Astrocyte (in vitro differentiated cells and primary cell): ENCODE results near the gene PCYT1A. TPM values are rescaled to one million over a fixed set of nuclear protein-coding genes. Genes with fewer than 3 reads are reported as not detected.

Experiments
- DNase-seq: peaks from one replicate; pipeline ENCODE4 v3.0.0-alpha.2; 2010; ENCODE audit warnings: low read depth
- FAIRE-seq: peaks from 2 replicates; lab custom pipeline; 2011; peaks lifted over from hg19 to GRCh38; lab: Jason Lieb, UNC
- H2AFZ ChIP-seq: 2 replicates; pipeline ENCODE4 v1.6.0; 2012; ENCODE audit warnings: low read depth, low read length, inconsistent platforms
- H3K27ac ChIP-seq: 2 replicates; pipeline ENCODE4 v1.5.1; 2011; ENCODE audit warnings: low read depth, low read length, inconsistent platforms
- H3K27me3 ChIP-seq: 2 replicates; pipeline ENCODE4 v1.6.0; 2011; ENCODE audit warnings: low read length, inconsistent platforms; ENCODE audit not compliant: insufficient read depth
- H3K36me3 ChIP-seq: 2 replicates; pipeline ENCODE4 v1.5.1; 2011; ENCODE audit warnings: low read length, inconsistent platforms; ENCODE audit not compliant: insufficient read depth
- H3K4me1 ChIP-seq: 2 replicates; pipeline ENCODE4 v1.5.1; 2011; ENCODE audit warnings: low read length, inconsistent platforms; ENCODE audit not compliant: insufficient read depth
- H3K4me2 ChIP-seq: 2 replicates; pipeline ENCODE4 v1.6.0; 2012; ENCODE audit warnings: low read length, inconsistent platforms
- H3K4me3 ChIP-seq: 2 replicates; pipeline ENCODE4 v1.5.1; 2011; ENCODE audit warnings: low read depth, mild to moderate bottlenecking, low read length, inconsistent platforms; ENCODE audit not compliant: insufficient read depth
- H3K79me2 ChIP-seq: 2 replicates; pipeline ENCODE4 v1.6.0; 2012; ENCODE audit warnings: mild to moderate bottlenecking, low read length, inconsistent platforms; ENCODE audit not compliant: insufficient read depth
- H3K9ac ChIP-seq: 2 replicates; pipeline ENCODE4 v1.6.0; 2012; ENCODE audit warnings: mild to moderate bottlenecking, low read length, inconsistent platforms
- H3K9me3 ChIP-seq: 2 replicates; pipeline ENCODE4 v1.5.1; 2012; ENCODE audit warnings: low read depth, mild to moderate bottlenecking, low read length, inconsistent platforms; ENCODE audit not compliant: insufficient read depth
- H4K20me1 ChIP-seq: 2 replicates; pipeline ENCODE4 v1.6.0; 2012; ENCODE audit warnings: low read length, inconsistent platforms; ENCODE audit not compliant: insufficient read depth
- H3K27ac Mint-ChIP-seq: one replicate; pipeline ENCODE4 v1.8.0; 2021; ENCODE audit warnings: mild to moderate bottlenecking, mixed read lengths; ENCODE audit not compliant: unreplicated experiment
- H3K27me3 Mint-ChIP-seq: one replicate; pipeline ENCODE4 v1.8.0; 2021; ENCODE audit warnings: low read depth, mixed read lengths; ENCODE audit not compliant: unreplicated experiment
- H3K36me3 Mint-ChIP-seq: one replicate; pipeline ENCODE4 v1.8.0; 2021; ENCODE audit warnings: low read depth, mixed read lengths; ENCODE audit not compliant: unreplicated experiment
- H3K4me1 Mint-ChIP-seq: one replicate; pipeline ENCODE4 v1.8.0; 2021; ENCODE audit warnings: low read depth, mixed read lengths; ENCODE audit not compliant: unreplicated experiment
- H3K4me3 Mint-ChIP-seq: one replicate; pipeline ENCODE4 v1.8.0; 2021; ENCODE audit warnings: mild to moderate bottlenecking, moderate library complexity, mixed read lengths; ENCODE audit not compliant: unreplicated experiment
- H3K9me3 Mint-ChIP-seq: one replicate; pipeline ENCODE4 v1.8.0; 2021; ENCODE audit warnings: mild to moderate bottlenecking, mixed read lengths; ENCODE audit not compliant: unreplicated experiment
- CTCF ChIP-seq: IDR thresholded peaks from 2 replicates; pipeline ENCODE4 v1.5.1; 2011; ENCODE audit warnings: low read depth, mild to moderate bottlenecking, inconsistent platforms, low read length, moderate library complexity; ENCODE audit not compliant: insufficient read depth
- EZH2 ChIP-seq: IDR thresholded peaks from 2 replicates; pipeline ENCODE4 v1.6.1; 2012; ENCODE audit warnings: mild to moderate bottlenecking, low read length, inconsistent platforms; ENCODE audit not compliant: insufficient read depth
- total RNA-seq: library from RNA; stranded (reverse); gene quantifications from 2 replicates; pipeline ENCODE4 v1.2.1, GENCODE V29; 2021

The PCYT1A gene
- total RNA-seq, 1 donor from 2014 or later = 92.6 TPM

GRCh38 chr3:196192524-196193051, 94.9 kb downstream of the PCYT1A start:
- Histone ChIP-seq H3K9me3 (no peaks in the 10 kb centered on the region), H3K27ac (no peak overlapping the region), H4K20me1 (no peaks in the 10 kb centered on the region), H3K9ac (no peak overlapping the region), H3K4me1 (no peaks in the 10 kb centered on the region), H3K4me2 (no peak overlapping the region), H3K36me3 (no peaks in the 10 kb centered on the region), H3K27me3 (no peaks in the 10 kb centered on the region), H3K79me2 (no peaks in the 10 kb centered on the region), H3K4me3 (no peak overlapping the region), H2AFZ (peak overlapping the region; percentile 4)
- no peak for TF ChIP-seq EZH2
- TF ChIP-seq CTCF = no peak
- H3K4me1 Mint-ChIP-seq = no peaks in the 10 kb centered on the region
- FAIRE-seq (no peak), DNase-seq (no peak)
- no peak overlapping the region for H3K4me3 Mint-ChIP-seq
- H3K9me3 Mint-ChIP-seq = no peaks in the 10 kb centered on the region
- H3K27ac Mint-ChIP-seq = no peak overlapping the region
- no peaks in the 10 kb centered on the region for H3K27me3 Mint-ChIP-seq
- H3K36me3 Mint-ChIP-seq = no peaks in the 10 kb centered on the region

- H3K27ac Mint-ChIP-seq = no peak overlapping the region
Observed at GRCh38 chr3:196192036-196192523, 95.4 kb downstream of the PCYT1A start.

More at GRCh38 chr3:196192036-196192523, 95.4 kb downstream of the PCYT1A start:
- H3K36me3 Mint-ChIP-seq = no peaks in the 10 kb centered on the region
- H4K20me1 ChIP-seq = no peaks in the 10 kb centered on the region
- no peak overlapping the region for H3K4me3 ChIP-seq
- no peak overlapping the region for H3K4me2 ChIP-seq
- no peak for DNase-seq
- H3K79me2 ChIP-seq = no peaks in the 10 kb centered on the region
- no peak overlapping the region for H3K9ac ChIP-seq
- H3K9me3 Mint-ChIP-seq = no peaks in the 10 kb centered on the region
- H3K9me3 ChIP-seq = no peaks in the 10 kb centered on the region
- H3K4me1 ChIP-seq = no peaks in the 10 kb centered on the region
- no peaks in the 10 kb centered on the region for H3K4me1 Mint-ChIP-seq
- TF ChIP-seq CTCF (no peak), EZH2 (no peak)
- no peaks in the 10 kb centered on the region for H3K36me3 ChIP-seq
- no peak overlapping the region for H3K27ac ChIP-seq
- no peak overlapping the region for H2AFZ ChIP-seq
- no peak overlapping the region for H3K4me3 Mint-ChIP-seq
- FAIRE-seq = no peak
- H3K27me3 Mint-ChIP-seq = no peaks in the 10 kb centered on the region
- H3K27me3 ChIP-seq = no peaks in the 10 kb centered on the region
